ENCODE results near the gene PLCB2.

PLCB2 gene

DNA sequence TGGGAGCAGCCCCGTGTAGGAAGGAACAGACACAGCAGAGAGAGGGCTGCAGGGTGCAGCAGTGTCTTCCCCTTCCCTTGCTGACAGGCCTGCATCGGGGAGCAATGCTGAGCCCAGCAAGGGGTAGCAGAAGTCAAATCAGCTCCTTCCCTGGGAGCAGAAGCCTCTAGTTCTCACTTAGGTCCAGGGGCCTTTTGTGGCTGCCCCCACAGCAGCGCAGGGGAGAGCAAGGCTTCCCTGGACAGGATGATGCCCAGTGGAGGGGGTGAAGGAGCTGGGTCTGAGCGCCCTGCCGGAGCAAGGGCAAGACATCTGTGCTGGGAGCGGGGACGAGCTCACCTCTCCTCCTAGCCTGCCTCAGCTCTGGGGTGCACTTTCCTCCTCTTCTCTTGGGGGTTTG lies 827 bp downstream of the PLCB2 start:
- ATAC-seq (ENCODE audit: low read depth) (no peak), DNase-seq (ENCODE audit: low spot score) (peak; percentile 68)
- no peak overlapping the region for H3K27ac ChIP-seq (ENCODE audit: poor library complexity, severe bottlenecking)
- H3K4me1 ChIP-seq (ENCODE audit: insufficient read depth, poor library complexity, severe bottlenecking) = no peaks in the 10 kb centered on the region
- TF ChIP-seq, protein P1, sequence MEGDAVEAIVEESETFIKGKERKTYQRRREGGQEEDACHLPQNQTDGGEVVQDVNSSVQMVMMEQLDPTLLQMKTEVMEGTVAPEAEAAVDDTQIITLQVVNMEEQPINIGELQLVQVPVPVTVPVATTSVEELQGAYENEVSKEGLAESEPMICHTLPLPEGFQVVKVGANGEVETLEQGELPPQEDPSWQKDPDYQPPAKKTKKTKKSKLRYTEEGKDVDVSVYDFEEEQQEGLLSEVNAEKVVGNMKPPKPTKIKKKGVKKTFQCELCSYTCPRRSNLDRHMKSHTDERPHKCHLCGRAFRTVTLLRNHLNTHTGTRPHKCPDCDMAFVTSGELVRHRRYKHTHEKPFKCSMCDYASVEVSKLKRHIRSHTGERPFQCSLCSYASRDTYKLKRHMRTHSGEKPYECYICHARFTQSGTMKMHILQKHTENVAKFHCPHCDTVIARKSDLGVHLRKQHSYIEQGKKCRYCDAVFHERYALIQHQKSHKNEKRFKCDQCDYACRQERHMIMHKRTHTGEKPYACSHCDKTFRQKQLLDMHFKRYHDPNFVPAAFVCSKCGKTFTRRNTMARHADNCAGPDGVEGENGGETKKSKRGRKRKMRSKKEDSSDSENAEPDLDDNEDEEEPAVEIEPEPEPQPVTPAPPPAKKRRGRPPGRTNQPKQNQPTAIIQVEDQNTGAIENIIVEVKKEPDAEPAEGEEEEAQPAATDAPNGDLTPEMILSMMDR (IDR thresholded peaks at IDR 0.05; ENCODE audit: poor library complexity, severe bottlenecking) = no peak
- no peaks in the 10 kb centered on the region for H3K27me3 ChIP-seq (ENCODE audit: insufficient read depth, poor library complexity, severe bottlenecking)
- H3K36me3 ChIP-seq (ENCODE audit: low read depth) = no peaks in the 10 kb centered on the region
- H3K9me3 ChIP-seq (ENCODE audit: severe bottlenecking) = no peaks in the 10 kb centered on the region
- no peak overlapping the region for H3K4me3 ChIP-seq (ENCODE audit: severe bottlenecking)

DNA sequence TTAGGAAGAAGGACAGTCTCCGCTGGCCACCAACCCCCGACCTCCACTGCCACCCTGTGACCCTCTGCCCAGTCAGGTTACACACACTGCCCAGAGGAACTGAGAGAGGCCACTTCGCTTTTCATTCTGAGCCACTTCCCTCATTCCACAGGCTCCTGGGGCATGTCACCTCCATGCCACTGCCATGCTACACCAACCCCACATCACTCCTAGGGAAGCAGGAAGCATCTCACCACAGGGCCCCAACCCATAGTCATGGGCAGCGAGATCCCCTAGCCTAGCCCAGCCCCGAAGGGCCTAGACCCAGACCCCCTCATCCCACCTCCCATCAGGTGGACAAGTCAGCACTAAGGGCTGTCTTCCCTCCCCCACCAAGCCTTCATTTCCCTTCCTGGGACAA lies 1.4 kb downstream of the PLCB2 start:
- peak; percentile 54 for DNase-seq (ENCODE audit: low spot score)
- no peak for ATAC-seq (ENCODE audit: low read depth)
- no peaks in the 10 kb centered on the region for H3K4me1 ChIP-seq (ENCODE audit: insufficient read depth, poor library complexity, severe bottlenecking)

DNA sequence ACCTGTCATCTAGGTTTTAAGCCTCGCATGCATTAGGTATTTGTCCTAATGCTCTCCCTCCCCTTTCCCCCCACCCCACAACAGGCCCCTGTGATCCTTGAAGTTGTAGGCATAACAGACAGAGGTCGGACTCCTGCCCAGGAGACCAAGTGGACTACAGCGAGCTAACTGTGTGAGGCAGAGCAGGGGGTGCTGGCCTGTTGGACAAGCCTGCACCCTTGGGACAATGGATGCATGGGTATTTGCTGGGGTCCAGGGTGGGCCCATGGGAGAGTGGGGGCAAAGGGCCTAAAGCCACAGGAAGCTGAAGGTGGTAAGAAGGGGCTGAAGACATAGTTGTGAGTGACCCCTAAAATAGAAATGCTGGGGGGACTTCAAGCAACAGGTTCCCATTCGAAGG lies 2.5 kb downstream of the PLCB2 start:
- TF ChIP-seq, protein P1 (IDR thresholded peaks at IDR 0.05; ENCODE audit: poor library complexity, severe bottlenecking) = no peak
- H3K27me3 ChIP-seq (ENCODE audit: insufficient read depth, poor library complexity, severe bottlenecking) = no peaks in the 10 kb centered on the region
- H3K36me3 ChIP-seq (ENCODE audit: low read depth) = no peaks in the 10 kb centered on the region
- no peak overlapping the region for H3K27ac ChIP-seq (ENCODE audit: poor library complexity, severe bottlenecking)
- peak; percentile 46 for DNase-seq (ENCODE audit: low spot score)
- no peak overlapping the region for H3K4me3 ChIP-seq (ENCODE audit: severe bottlenecking)
- no peak for ATAC-seq (ENCODE audit: low read depth)
- no peaks in the 10 kb centered on the region for H3K9me3 ChIP-seq (ENCODE audit: severe bottlenecking)
- no peaks in the 10 kb centered on the region for H3K4me1 ChIP-seq (ENCODE audit: insufficient read depth, poor library complexity, severe bottlenecking)

More for the DNA sequence above, 1.4 kb downstream of the PLCB2 start:
- H3K9me3 ChIP-seq (ENCODE audit: severe bottlenecking) = no peaks in the 10 kb centered on the region
- H3K36me3 ChIP-seq (ENCODE audit: low read depth) = no peaks in the 10 kb centered on the region
- no peak overlapping the region for H3K27ac ChIP-seq (ENCODE audit: poor library complexity, severe bottlenecking)
- TF ChIP-seq, protein P1 (IDR thresholded peaks at IDR 0.05; ENCODE audit: poor library complexity, severe bottlenecking) = no peak
- no peaks in the 10 kb centered on the region for H3K27me3 ChIP-seq (ENCODE audit: insufficient read depth, poor library complexity, severe bottlenecking)
- no peak overlapping the region for H3K4me3 ChIP-seq (ENCODE audit: severe bottlenecking)

DNA sequence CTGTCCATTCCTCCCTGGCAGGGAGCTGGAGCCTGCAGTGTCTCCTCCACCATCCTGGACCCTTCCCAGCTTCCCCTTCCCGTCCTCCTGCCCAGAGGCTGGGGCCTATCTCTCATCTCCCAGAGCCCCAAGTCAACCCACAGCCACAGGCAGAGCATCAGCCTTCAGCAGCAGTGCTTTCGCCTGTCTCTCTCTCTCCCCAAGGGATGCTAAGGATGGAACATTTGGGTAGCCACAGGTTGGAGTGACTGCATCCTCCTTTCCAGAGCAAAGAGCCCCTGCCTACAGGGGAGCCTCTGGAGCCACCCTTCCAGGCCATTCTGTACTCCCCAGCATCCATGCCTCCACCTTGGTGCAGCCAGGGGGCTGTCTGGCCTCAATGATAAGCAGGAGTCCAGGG lies 4.2 kb downstream of the PLCB2 start:
- Histone ChIP-seq H3K27me3 (ENCODE audit: insufficient read depth, poor library complexity, severe bottlenecking) (no peaks in the 10 kb centered on the region), H3K27ac (ENCODE audit: poor library complexity, severe bottlenecking) (no peak overlapping the region), H3K9me3 (ENCODE audit: severe bottlenecking) (peaks cover 4% of the 10 kb centered on the region), H3K4me3 (ENCODE audit: severe bottlenecking) (no peak overlapping the region), H3K4me1 (ENCODE audit: insufficient read depth, poor library complexity, severe bottlenecking) (no peaks in the 10 kb centered on the region), H3K36me3 (ENCODE audit: low read depth) (no peaks in the 10 kb centered on the region)
- DNase-seq (ENCODE audit: low spot score) = peak; percentile 54
- TF ChIP-seq, protein P1 (IDR thresholded peaks at IDR 0.05; ENCODE audit: poor library complexity, severe bottlenecking) = no peak
- ATAC-seq (ENCODE audit: low read depth) = no peak

DNA sequence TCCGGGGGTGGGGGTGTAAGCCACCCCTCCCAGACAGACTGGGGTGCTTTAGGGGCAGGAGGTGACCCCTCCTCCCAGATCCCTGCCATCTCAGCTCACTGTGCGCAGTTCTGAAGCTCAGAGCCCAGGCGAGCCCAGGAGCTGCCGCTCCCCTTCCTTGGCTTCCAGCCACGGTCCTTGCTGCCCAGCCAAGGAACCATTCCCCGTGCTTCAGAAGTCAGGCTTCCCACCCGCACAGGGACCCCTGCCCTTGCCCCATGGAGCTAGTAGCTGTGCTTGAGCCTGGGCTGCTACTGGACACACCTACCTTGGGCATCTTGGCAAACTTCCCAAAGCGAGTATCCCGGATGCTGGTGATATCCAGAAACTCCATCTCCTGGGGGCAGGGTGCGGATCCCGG lies 4.8 kb downstream of the PLCB2 start:
- TF ChIP-seq, protein P1 (IDR thresholded peaks at IDR 0.05; ENCODE audit: poor library complexity, severe bottlenecking) = no peak
- Histone ChIP-seq H3K27ac (ENCODE audit: poor library complexity, severe bottlenecking) (no peak overlapping the region), H3K4me1 (ENCODE audit: insufficient read depth, poor library complexity, severe bottlenecking) (no peaks in the 10 kb centered on the region), H3K27me3 (ENCODE audit: insufficient read depth, poor library complexity, severe bottlenecking) (no peaks in the 10 kb centered on the region), H3K4me3 (ENCODE audit: severe bottlenecking) (no peak overlapping the region), H3K36me3 (ENCODE audit: low read depth) (no peaks in the 10 kb centered on the region), H3K9me3 (ENCODE audit: severe bottlenecking) (peaks cover 4% of the 10 kb centered on the region)
- ATAC-seq (ENCODE audit: low read depth) (no peak), DNase-seq (ENCODE audit: low spot score) (peak; percentile 67)

Measured in RWPE2 (cell line).